Right lobe of liver (tissue), 6 donors: ENCODE data around the gene UBE2H. TPM values are rescaled to one million over a fixed set of nuclear protein-coding genes. Genes with fewer than 3 reads are reported as not detected.

Source experiments
- ATAC-seq, 4 donors: fragments of 200-7000 bp; cut with Tn5 transposase; one replicate each; pipeline ENCODE4 v1.9.1; 2020; ENCODE audit warnings: mild to moderate bottlenecking in 4 of 4, moderate library complexity in 4 of 4
- DNase-seq, 3 donors: peaks; one replicate each; pipeline ENCODE4 v3.0.0-alpha.2; 2020
- H3K27ac ChIP-seq, 3 donors: fragments of 200-600 bp; one replicate each; pipeline ENCODE4 v1.8.0; 2022
- H3K27me3 ChIP-seq, 2 donors: fragments of 200-600 bp; one replicate each; pipeline ENCODE4 v1.8.0; 2022
- H3K36me3 ChIP-seq, 4 donors: fragments of 200-600 bp; sonication (generic) in 1 of 4; one replicate each; pipeline versions ENCODE4 v1.5.1 to v1.8.0; 2017 to 2022; ENCODE audit warnings: control low read depth in 1 of 4
- H3K4me1 ChIP-seq, 4 donors: fragments of 200-600 bp; sonication (generic) in 1 of 4; one replicate each; pipeline versions ENCODE4 v1.5.1 to v1.8.0; 2017 to 2022; ENCODE audit warnings: control low read depth in 1 of 4
- H3K4me3 ChIP-seq, 3 donors: fragments of 200-600 bp; one replicate each; pipeline ENCODE4 v1.8.0; 2022
- H3K9me3 ChIP-seq, 4 donors: fragments of 200-600 bp; sonication (generic) in 1 of 4; one replicate each; pipeline versions ENCODE4 v1.5.1 to v1.8.0; 2017 to 2022; ENCODE audit warnings: control low read depth in 1 of 4
- POLR2A ChIP-seq: fragments of 450-650 bp; IDR thresholded peaks from one replicate; pipeline ENCODE4 v1.6.1; 2017; ENCODE audit warnings: antibody characterized with exemption, mild to moderate bottlenecking
- whole genome bisulfite sequencing: methylation state at CpG from one replicate; pipeline ENCODE4 v1.1.6; 2018; ENCODE audit warnings: low coverage, low lambda C conversion rate; ENCODE audit not compliant: insufficient coverage; ENCODE audit errors: missing lambda C conversion rate; 5-methylcytosine and 5-hydroxymethylcytosine counted together
- intact Hi-C, 2 donors: fragments of 100-400 bp; cut with DNase I; formaldehyde crosslinking; loops; one replicate each; pipeline versions ENCODE4 v1.11.2 to v1.14.1; 2022
- total RNA-seq, 6 experiments: library from RNA; depleted of rRNA in 2 of 6; stranded (reverse); fragments of >200 nt in 2 of 6; fragmentation: NEBNext Ultra II Directional in 3 of 6; extraction: Animal tissue kit (Norgen Biotek cat#: 25700) in 3 of 6; gene quantifications; one replicate each; pipeline versions ENCODE4 v1.1.0 to v1.2.4, GENCODE V29; 2016 to 2023
- TF ChIP-seq, protein P1 (sequence below), 4 donors: fragments of 200-600 bp in 3 of 4; fragments of 450-650 bp in 1 of 4; IDR thresholded peaks; one replicate each; pipeline versions ENCODE4 v1.5.1 to v1.8.0; 2016 to 2022; ENCODE audit warnings: antibody characterized with exemption in 4 of 4, mild to moderate bottlenecking in 2 of 4
- donor health status: DM: no; HTN: yes; CAD: no.
- donor health status: DM: no; HTN: no; CAD: no.
- donor health status: DM: no; HTN: no; CAD: no.
- donor health status: DM: no; HTN: yes; CAD: no.
- donor health status: DM: no; HTN: yes; CAD: no.

UBE2H gene
- total RNA-seq, 6 experiments from 2014 or later, result 27.4 to 47.0 (median 35.6) TPM

DNA sequence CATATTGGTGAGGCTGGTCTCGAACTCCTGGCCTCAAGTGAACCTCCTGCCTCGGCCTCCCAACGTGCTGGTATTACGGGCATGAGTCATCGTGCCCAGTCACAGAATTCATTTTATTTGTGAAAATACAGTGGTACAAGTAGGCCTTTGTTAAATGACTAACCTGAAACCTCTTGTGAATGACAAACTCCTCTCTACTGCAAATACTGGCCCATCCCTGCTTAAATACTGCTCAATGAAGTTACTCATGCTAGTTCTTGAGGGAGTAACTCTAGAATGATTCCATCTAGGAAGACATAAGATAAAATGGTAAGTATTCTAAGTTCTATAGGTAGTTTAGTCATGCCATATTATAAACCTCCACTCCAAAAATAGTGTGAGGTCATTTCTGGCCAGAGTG, 80.7 kb downstream of the UBE2H start:
- ATAC-seq, result no peak
- TF ChIP-seq POLR2A, result no peak
- TF ChIP-seq, protein P1, sequence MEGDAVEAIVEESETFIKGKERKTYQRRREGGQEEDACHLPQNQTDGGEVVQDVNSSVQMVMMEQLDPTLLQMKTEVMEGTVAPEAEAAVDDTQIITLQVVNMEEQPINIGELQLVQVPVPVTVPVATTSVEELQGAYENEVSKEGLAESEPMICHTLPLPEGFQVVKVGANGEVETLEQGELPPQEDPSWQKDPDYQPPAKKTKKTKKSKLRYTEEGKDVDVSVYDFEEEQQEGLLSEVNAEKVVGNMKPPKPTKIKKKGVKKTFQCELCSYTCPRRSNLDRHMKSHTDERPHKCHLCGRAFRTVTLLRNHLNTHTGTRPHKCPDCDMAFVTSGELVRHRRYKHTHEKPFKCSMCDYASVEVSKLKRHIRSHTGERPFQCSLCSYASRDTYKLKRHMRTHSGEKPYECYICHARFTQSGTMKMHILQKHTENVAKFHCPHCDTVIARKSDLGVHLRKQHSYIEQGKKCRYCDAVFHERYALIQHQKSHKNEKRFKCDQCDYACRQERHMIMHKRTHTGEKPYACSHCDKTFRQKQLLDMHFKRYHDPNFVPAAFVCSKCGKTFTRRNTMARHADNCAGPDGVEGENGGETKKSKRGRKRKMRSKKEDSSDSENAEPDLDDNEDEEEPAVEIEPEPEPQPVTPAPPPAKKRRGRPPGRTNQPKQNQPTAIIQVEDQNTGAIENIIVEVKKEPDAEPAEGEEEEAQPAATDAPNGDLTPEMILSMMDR (IDR thresholded peaks at IDR 0.05), result no peak
- 65% methylated on average over 4 of the region's 5 CpGs for WGBS
- Histone ChIP-seq H3K27ac (no peak overlapping the region), H3K9me3 (no peaks in the 10 kb centered on the region), H3K4me3 (no peak overlapping the region), H3K36me3 (no peaks in the 10 kb centered on the region), H3K27me3 (no peaks in the 10 kb centered on the region), H3K4me1 (peaks cover 0 to 47% (median 12%) of the 10 kb centered on the region in 4 donors)
- DNase-seq, result no peak
- intact Hi-C loops, result no loop called here

DNA sequence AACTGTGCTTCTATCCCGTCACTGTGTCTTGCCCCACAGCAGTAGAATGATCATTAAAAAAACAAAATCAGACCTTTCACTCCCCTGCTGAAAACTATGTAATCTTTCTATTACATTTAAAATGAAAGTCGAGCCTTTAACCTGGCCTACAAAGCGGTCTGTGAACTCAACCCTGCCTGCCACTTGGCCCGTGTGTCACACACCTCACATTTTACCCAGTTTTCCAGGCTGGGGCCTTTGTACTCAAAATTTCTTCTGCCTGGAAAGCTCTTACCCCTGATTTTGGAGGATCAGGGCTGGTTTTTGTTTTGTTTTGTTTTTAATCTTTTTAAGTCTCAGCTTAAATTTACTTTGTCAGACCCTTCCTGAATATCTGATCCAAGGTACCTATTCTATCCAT, 82.1 kb downstream of the UBE2H start:
- Histone ChIP-seq H3K4me1 (peaks cover 0 to 42% (median 14%) of the 10 kb centered on the region in 4 donors), H3K27me3 (no peaks in the 10 kb centered on the region), H3K27ac (peak overlapping the region; percentile 29 to 63 (median 41)), H3K4me3 (peak overlapping the region in 2 of 3 donors; percentile 4 to 7), H3K36me3 (no peaks in the 10 kb centered on the region), H3K9me3 (no peaks in the 10 kb centered on the region)
- TF ChIP-seq, protein P1 (IDR thresholded peaks at IDR 0.05), result no peak
- TF ChIP-seq POLR2A, result no peak
- intact Hi-C loops, result no loop called here
- DNase-seq (peak in 1 of 3 donors; percentile 77), ATAC-seq (peak; percentile 80 to 91 (median 84))
- WGBS, result 36% methylated on average over 4 of the region's 4 CpGs

DNA sequence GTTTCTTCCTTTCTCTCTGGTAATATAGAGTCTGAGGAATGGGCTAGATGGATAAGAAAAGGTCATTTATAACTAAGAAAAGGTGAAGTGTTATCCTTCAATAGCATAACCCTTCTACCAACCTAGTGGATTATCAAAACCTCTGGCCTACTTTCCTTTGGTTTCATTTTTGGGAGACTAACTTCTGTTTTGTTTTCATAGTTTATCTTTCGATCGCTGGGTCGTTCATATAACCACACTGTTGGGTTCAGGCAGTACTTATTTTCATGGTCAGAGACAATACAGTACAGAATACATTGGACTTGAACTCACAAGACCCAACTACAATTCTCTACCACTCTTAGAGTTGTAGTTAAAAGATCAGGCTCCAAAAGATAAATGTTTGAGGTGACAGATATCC, 86.5 kb downstream of the UBE2H start:
- DNase-seq (no peak), ATAC-seq (peak; percentile 57 to 69 (median 67))
- intact Hi-C loops, result no loop called here
- 25% methylated on average over 3 of the region's 3 CpGs for WGBS
- Histone ChIP-seq H3K9me3 (no peaks in the 10 kb centered on the region), H3K4me3 (no peak overlapping the region), H3K27ac (peak overlapping the region; percentile 15 to 43 (median 37)), H3K4me1 (peaks cover 2 to 46% (median 10%) of the 10 kb centered on the region in 4 donors), H3K36me3 (no peaks in the 10 kb centered on the region), H3K27me3 (no peaks in the 10 kb centered on the region)
- TF ChIP-seq, protein P1 (IDR thresholded peaks at IDR 0.05), result no peak
- TF ChIP-seq POLR2A, result no peak

DNA sequence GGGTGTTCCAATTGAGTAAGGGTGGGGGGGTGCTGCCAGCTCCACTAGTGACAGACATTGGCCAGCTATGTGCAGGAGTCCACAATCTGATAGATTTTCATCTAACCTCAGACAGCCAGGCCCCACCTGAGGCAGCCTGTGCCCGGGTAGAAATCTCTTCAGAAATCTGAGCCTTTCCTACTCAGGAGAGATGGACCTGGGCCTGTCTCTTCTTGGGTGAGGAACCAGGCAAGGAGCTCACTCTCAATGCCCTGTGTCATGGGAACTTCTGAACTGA, 86.9 kb downstream of the UBE2H start:
- Histone ChIP-seq H3K36me3 (no peaks in the 10 kb centered on the region), H3K4me1 (peaks cover 2 to 46% (median 8%) of the 10 kb centered on the region in 4 donors), H3K9me3 (no peaks in the 10 kb centered on the region), H3K4me3 (no peak overlapping the region), H3K27me3 (no peaks in the 10 kb centered on the region), H3K27ac (peak overlapping the region; percentile 7 to 43 (median 37))
- WGBS, result 29% methylated on average over 1 of the region's 1 CpG
- peak; percentile 11 to 51 (median 36) for ATAC-seq
- DNase-seq, result no peak
- intact Hi-C loops, result no loop called here
- no peak for TF ChIP-seq POLR2A
- TF ChIP-seq, protein P1 (IDR thresholded peaks at IDR 0.05), result no peak
